Measurements from ENCODE around the gene AKT3. TPM values are rescaled to one million over a fixed set of nuclear protein-coding genes. Genes with fewer than 3 reads are reported as not detected.

The AKT3 gene
- total and polyA plus RNA-seq, 11 donors, result 3.2 to 27.9 (median 16.6) TPM

DNA sequence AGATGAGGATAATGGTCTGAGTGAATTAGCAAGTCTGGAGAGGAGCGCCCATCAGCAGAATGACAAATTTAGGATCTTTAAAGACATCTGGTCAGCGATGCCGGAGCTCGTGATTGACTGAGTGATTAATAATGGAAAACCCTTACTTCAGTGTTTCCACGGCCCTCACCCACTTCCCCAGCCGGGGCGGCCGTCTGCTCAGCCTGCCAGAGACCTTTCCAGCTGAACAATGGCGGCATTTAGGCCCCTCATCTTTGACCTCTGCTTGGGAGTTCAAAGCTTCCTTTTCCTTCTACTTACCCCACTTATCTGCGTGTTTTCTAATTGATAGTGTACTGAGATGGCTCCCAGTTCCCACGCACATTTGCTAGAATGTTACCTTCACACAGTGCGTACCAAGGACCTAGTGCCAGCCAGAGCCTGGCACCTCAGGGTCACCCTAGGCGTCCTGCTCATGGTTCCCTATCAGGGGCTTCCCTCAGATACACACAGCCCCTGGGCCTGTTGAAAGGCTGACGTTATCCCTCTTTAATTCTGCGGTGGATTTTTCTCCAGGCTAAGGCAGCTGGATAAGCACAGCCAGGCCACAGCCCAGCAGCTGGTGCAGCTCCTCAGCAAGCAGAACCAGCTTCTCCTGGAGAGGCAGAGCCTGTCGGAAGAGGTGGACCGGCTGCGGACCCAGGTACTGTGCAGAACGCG lies 361.4 kb downstream of the AKT3 start:
- Histone ChIP-seq H3K27me3 (no peaks in the 10 kb centered on the region), H3K9me3 (no peaks in the 10 kb centered on the region), H3K4me1 (peaks cover 0 to 16% (median 0%) of the 10 kb centered on the region in 12 donors), H3K36me3 (peaks cover 0 to 16% (median 5%) of the 10 kb centered on the region in 9 donors), H3K27ac (no peak overlapping the region), H3K4me3 (no peak overlapping the region)
- DNase-seq, result no peak
- intact Hi-C loops (cut with DNase I), result loop anchor here in 1 of 10 donors (10.0 kb wide), 1 partner anchor 786 kb away; no protein-coding TSS in a partner anchor
- TF ChIP-seq POLR2A (IDR thresholded peaks at IDR 0.05), result no peak
- TF ChIP-seq, protein P1, sequence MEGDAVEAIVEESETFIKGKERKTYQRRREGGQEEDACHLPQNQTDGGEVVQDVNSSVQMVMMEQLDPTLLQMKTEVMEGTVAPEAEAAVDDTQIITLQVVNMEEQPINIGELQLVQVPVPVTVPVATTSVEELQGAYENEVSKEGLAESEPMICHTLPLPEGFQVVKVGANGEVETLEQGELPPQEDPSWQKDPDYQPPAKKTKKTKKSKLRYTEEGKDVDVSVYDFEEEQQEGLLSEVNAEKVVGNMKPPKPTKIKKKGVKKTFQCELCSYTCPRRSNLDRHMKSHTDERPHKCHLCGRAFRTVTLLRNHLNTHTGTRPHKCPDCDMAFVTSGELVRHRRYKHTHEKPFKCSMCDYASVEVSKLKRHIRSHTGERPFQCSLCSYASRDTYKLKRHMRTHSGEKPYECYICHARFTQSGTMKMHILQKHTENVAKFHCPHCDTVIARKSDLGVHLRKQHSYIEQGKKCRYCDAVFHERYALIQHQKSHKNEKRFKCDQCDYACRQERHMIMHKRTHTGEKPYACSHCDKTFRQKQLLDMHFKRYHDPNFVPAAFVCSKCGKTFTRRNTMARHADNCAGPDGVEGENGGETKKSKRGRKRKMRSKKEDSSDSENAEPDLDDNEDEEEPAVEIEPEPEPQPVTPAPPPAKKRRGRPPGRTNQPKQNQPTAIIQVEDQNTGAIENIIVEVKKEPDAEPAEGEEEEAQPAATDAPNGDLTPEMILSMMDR (IDR thresholded peaks at IDR 0.05), result no peak
- WGBS, 4 donors, result 84 to 88% (median 87%) methylated on average over 20 of the region's 20 CpGs
- ATAC-seq, result peak in 1 of 4 donors; percentile 14

- no peak for ATAC-seq
- 85 to 95% (median 91%) methylated on average over 27 to 40 of the region's 40 CpGs for WGBS, 4 donors
- Histone ChIP-seq H3K9me3 (no peaks in the 10 kb centered on the region), H3K27me3 (no peaks in the 10 kb centered on the region), H3K27ac (no peak overlapping the region), H3K4me3 (peak overlapping the region in 1 of 12 donors; percentile 21), H3K36me3 (peaks cover 0 to 16% (median 5%) of the 10 kb centered on the region in 9 donors), H3K4me1 (peaks cover 0 to 16% (median 4%) of the 10 kb centered on the region in 12 donors)
- no peak for DNase-seq
- TF ChIP-seq POLR2A (IDR thresholded peaks at IDR 0.05), result no peak
- TF ChIP-seq, protein P1 (IDR thresholded peaks at IDR 0.05), result no peak
- intact Hi-C loops (cut with DNase I), result loop anchor here in 1 of 10 donors (10.0 kb wide), 1 partner anchor 787 kb away; no protein-coding TSS in a partner anchor
Observed at GRCh38 chr1:243487649-243488227, 362.3 kb downstream of the AKT3 start.

DNA sequence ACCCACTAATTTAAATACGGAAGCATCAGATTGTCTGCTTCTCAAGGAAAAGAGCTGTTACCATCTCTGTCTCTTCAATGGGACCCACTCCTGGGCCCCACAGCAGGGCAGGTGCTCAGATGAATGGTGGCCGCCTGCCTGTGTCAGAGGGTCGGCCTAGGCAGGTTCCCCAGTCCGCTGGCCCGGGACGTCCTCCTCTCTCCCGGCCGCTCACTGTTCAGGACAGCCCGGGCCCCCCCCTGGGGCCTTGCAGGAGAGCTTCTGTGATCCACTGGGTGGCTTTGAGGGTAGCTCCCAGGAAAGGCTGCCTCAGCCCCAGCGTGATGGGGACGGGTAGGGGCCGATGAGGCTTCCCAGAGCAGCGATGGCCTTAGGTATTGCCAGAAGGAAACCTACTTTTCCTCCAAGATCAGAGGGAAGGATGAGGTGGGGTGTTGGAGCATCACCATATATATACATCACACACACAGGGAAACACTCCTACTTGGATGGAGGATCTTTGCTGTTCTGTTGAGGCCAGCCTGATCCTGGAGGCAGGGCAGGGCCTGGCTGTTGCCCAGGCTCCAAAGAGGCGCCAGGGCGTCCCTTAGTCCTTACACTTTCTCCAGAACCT lies 362.9 kb downstream of the AKT3 start:
- TF ChIP-seq POLR2A (IDR thresholded peaks at IDR 0.05), result no peak
- TF ChIP-seq, protein P1 (IDR thresholded peaks at IDR 0.05), result no peak
- Histone ChIP-seq H3K9me3 (no peaks in the 10 kb centered on the region), H3K36me3 (peaks cover 0 to 16% (median 5%) of the 10 kb centered on the region in 9 donors), H3K27ac (no peak overlapping the region), H3K27me3 (no peaks in the 10 kb centered on the region), H3K4me3 (no peak overlapping the region), H3K4me1 (peaks cover 0 to 22% (median 10%) of the 10 kb centered on the region in 12 donors)
- DNase-seq (no peak), ATAC-seq (no peak)
- intact Hi-C loops (cut with DNase I), result loop anchor here in 1 of 10 donors (10.0 kb wide), 1 partner anchor 788 kb away; no protein-coding TSS in a partner anchor
- WGBS, 4 donors, result 95 to 99% (median 95%) methylated on average over 11 to 15 of the region's 15 CpGs

DNA sequence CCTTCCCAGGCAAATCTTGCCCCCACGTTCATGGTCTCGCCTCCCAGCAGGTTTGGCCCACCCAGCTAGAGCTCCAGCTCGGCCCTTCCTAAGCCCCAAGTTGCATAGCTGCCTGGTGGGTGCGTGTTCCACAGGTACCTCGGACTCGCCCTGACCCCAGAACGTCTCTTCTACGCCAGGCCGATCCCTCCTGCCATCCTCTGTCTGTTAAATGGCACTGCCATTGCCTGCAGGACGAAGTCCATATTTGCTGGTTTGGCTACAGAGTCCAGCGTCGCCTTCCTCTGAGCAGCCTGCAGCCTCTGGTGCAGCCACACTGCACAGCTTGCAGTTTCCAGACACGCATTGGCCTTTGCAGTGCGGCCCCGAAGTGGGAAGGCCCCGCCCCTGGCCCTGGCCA lies 366.1 kb downstream of the AKT3 start:
- H3K36me3 ChIP-seq, result peaks cover 0 to 3% (median 0%) of the 10 kb centered on the region in 9 donors
- no peaks in the 10 kb centered on the region for H3K9me3 ChIP-seq
- WGBS, 4 donors, result 95 to 98% (median 97%) methylated on average over 16 of the region's 16 CpGs
- H3K27ac ChIP-seq, result no peak overlapping the region
- peaks cover 0 to 22% (median 13%) of the 10 kb centered on the region in 12 donors for H3K4me1 ChIP-seq
- DNase-seq (no peak), ATAC-seq (no peak)
- no peak overlapping the region for H3K4me3 ChIP-seq
- no peaks in the 10 kb centered on the region for H3K27me3 ChIP-seq
- TF ChIP-seq, protein P1 (IDR thresholded peaks at IDR 0.05), result no peak
- no peak for TF ChIP-seq POLR2A (IDR thresholded peaks at IDR 0.05)
- intact Hi-C loops (cut with DNase I), result loop anchor here in 1 of 10 donors (10.0 kb wide), 1 partner anchor 791 kb away; no protein-coding TSS in a partner anchor

Data from heart left ventricle (tissue), 16 donors.